K562 (cell line): ENCODE measurements around the gene USP10. TPM values are rescaled to one million over a fixed set of nuclear protein-coding genes. Genes with fewer than 3 reads are reported as not detected.

Experiments used
- ATAC-seq: fragments of 200-7000 bp; cut with Tn5 transposase; 3 replicates; pipeline ENCODE4 v1.9.1; 2020; ENCODE audit warnings: moderate library complexity
- BruUV-seq: library from RNA; stranded (reverse); fragments of 400-500 nt; replicated peaks from 2 replicates; lab custom pipeline; 2021; lab: Mats Ljungman, UMichigan
- CTCF ChIA-PET: fragments of 300-600 bp; formaldehyde crosslinking; extraction: SDS; loops from one replicate; lab custom pipeline; 2021; ENCODE audit warnings: low intra/inter-chr PET ratio; lab: Yijun Ruan, JAX
- POLR2A ChIA-PET: fragments of 300-600, 350-650 bp; sonication (Branson Sonifier 250); formaldehyde crosslinking; extraction: SDS; loops from one replicate; lab custom pipeline; 2021; ENCODE audit warnings: antibody characterized with exemption, inconsistent platforms; lab: Yijun Ruan, JAX
- DNase-seq, 4 experiments: peaks; one replicate each; pipeline versions ENCODE4 v3.0.0 to v3.0.0-alpha.2; 2011 to 2018; ENCODE audit warnings: low spot score in 3 of 4, mixed read lengths in 3 of 4; ENCODE audit errors: extremely low read depth in 1 of 4
- FAIRE-seq: peaks from 2 replicates; lab custom pipeline; 2011; peaks lifted over from hg19 to GRCh38; lab: Jason Lieb, UNC
- H2AFZ ChIP-seq: 2 replicates; pipeline ENCODE4 v1.6.0; 2011; ENCODE audit warnings: low read depth, low read length, control low read depth, inconsistent platforms
- H3K27ac ChIP-seq: fragments of 200-600 bp; 3 replicates; pipeline ENCODE4 v1.8.0; 2011; ENCODE audit warnings: low read depth, mild to moderate bottlenecking, control low read depth, inconsistent platforms, low read length, moderate library complexity, mixed read lengths; ENCODE audit errors: extremely low read depth
- H3K27me3 ChIP-seq, 2 experiments: fragments of 300-600 bp in 1 of 2; 2 replicates in 1 of 2; 3 replicates in 1 of 2; pipeline versions ENCODE4 v1.6.0 to v1.8.0; 2011; ENCODE audit warnings: inconsistent platforms in 2 of 2, low read length in 2 of 2, mild to moderate bottlenecking in 1 of 2, mixed read lengths in 1 of 2, moderate library complexity in 1 of 2; ENCODE audit not compliant: control insufficient read depth in 2 of 2, insufficient read depth in 2 of 2
- H3K36me3 ChIP-seq: fragments of 300-600 bp; 3 replicates; pipeline ENCODE4 v1.8.0; 2011; ENCODE audit warnings: mild to moderate bottlenecking, low read length, inconsistent platforms; ENCODE audit not compliant: control insufficient read depth, insufficient read depth
- H3K4me1 ChIP-seq, 2 experiments: fragments of 200-600 bp in 1 of 2; replicated peaks in 1 of 2; 2 replicates in 1 of 2; 3 replicates in 1 of 2; pipeline versions ENCODE4 v1.5.1 to v1.8.0; 2011; ENCODE audit warnings: inconsistent platforms in 2 of 2, low read length in 2 of 2, mild to moderate bottlenecking in 1 of 2, mixed read lengths in 1 of 2, moderate library complexity in 1 of 2; ENCODE audit not compliant: control insufficient read depth in 2 of 2, insufficient read depth in 2 of 2
- H3K4me2 ChIP-seq: 2 replicates; pipeline ENCODE4 v1.6.1; 2011; ENCODE audit warnings: low read length, control low read depth, inconsistent platforms, mixed read lengths; ENCODE audit not compliant: insufficient read depth
- H3K4me3 ChIP-seq: fragments of 200-600 bp; sonication (generic), shearing (Covaris generic); 2 replicates; pipeline ENCODE4 v1.5.1; 2016; ENCODE audit warnings: control low read depth, inconsistent platforms
- H3K79me2 ChIP-seq: fragments of 200-600 bp; 3 replicates; pipeline ENCODE4 v1.8.0; 2011; ENCODE audit warnings: low read length, inconsistent platforms; ENCODE audit not compliant: control insufficient read depth, insufficient read depth
- H3K9ac ChIP-seq, 2 experiments: 2 replicates each; pipeline versions ENCODE4 v1.6.0 to v1.6.1; 2011; ENCODE audit warnings: low read depth in 2 of 2, low read length in 2 of 2, control low read depth in 1 of 2, inconsistent platforms in 1 of 2, mild to moderate bottlenecking in 1 of 2, mixed read lengths in 1 of 2; ENCODE audit not compliant: insufficient read depth in 1 of 2
- H3K9me1 ChIP-seq: one replicate; pipeline ENCODE4 v1.6.0; 2011; ENCODE audit warnings: inconsistent platforms, mild to moderate bottlenecking, low read length, moderate library complexity; ENCODE audit not compliant: control insufficient read depth, insufficient read depth
- H3K9me3 ChIP-seq: replicated peaks from 2 replicates; pipeline ENCODE4 v1.5.1; 2011; ENCODE audit warnings: low read depth, low read length, inconsistent platforms; ENCODE audit not compliant: control insufficient read depth, insufficient read depth
- H4K20me1 ChIP-seq: replicated peaks from 2 replicates; pipeline ENCODE4 v1.6.1; 2011; ENCODE audit warnings: low read length, inconsistent platforms, mixed read lengths; ENCODE audit not compliant: control insufficient read depth, insufficient read depth
- CBX8 ChIP-seq: fragments of 200-600 bp; sonication (generic); IDR thresholded peaks from 2 replicates; pipeline ENCODE4 v1.6.1; 2012; ENCODE audit warnings: borderline replicate concordance, mixed run types, low read depth, mild to moderate bottlenecking, moderate library complexity, mixed read lengths, low read length, control low read depth, inconsistent platforms; ENCODE audit not compliant: poor library complexity, severe bottlenecking; ENCODE audit errors: extremely low read depth
- CEBPZ ChIP-seq: fragments of 150-350 bp; IDR thresholded peaks from 2 replicates; pipeline ENCODE4 v1.6.1; 2014; ENCODE audit warnings: low read depth, mild to moderate bottlenecking, low read length, borderline replicate concordance
- COPS2 ChIP-seq: fragments of 450-650 bp; conservative IDR thresholded peaks from 2 replicates; pipeline ENCODE4 v1.6.1; 2016; ENCODE audit warnings: mild to moderate bottlenecking, moderate library complexity
- CREB3 ChIP-seq: fragments of 450-650 bp; conservative IDR thresholded peaks from 2 replicates; pipeline ENCODE4 v1.6.1; 2016; ENCODE audit warnings: missing genetic modification characterization, low read depth, mild to moderate bottlenecking, missing compliant biosample characterization, moderate library complexity
- DMBX1 ChIP-seq: fragments of 250-450 bp; sonication (Bioruptor Pico); IDR thresholded peaks from 2 replicates; pipeline ENCODE4 v1.8.0; 2022; ENCODE audit warnings: inconsistent platforms, mild to moderate bottlenecking, moderate library complexity, borderline replicate concordance
- FOXM1 ChIP-seq, 2 experiments: fragments of 450-650 bp in 1 of 2; sonication (generic) in 1 of 2; formaldehyde crosslinking in 1 of 2; IDR thresholded peaks; 2 replicates each; pipeline versions ENCODE4 v1.6.1 to v1.9.0; 2017 to 2022; ENCODE audit warnings: low read depth in 2 of 2, mild to moderate bottlenecking in 2 of 2, missing genetic modification reagents in 1 of 2, moderate library complexity in 1 of 2
- GTF2B ChIP-seq: IDR thresholded peaks from 2 replicates; pipeline ENCODE4 v1.6.1; 2011; ENCODE audit not compliant: insufficient read length; ENCODE audit errors: extremely low read depth
- JUND ChIP-seq, 2 experiments: IDR thresholded peaks; 2 replicates in 1 of 2; 3 replicates in 1 of 2; pipeline ENCODE4 v1.6.1; 2011; ENCODE audit warnings: borderline replicate concordance in 2 of 2, low read depth in 2 of 2, low read length in 2 of 2, improper control_type of control experiment in 1 of 2, missing biosample characterization in 1 of 2, missing genetic modification characterization in 1 of 2, missing genetic modification reagents in 1 of 2
- NCOA1 ChIP-seq: fragments of 450-650 bp; IDR thresholded peaks from 2 replicates; pipeline ENCODE4 v1.6.1; 2016; ENCODE audit warnings: low read depth
- TBP ChIP-seq: optimal IDR thresholded peaks from 2 replicates; pipeline ENCODE3; 2011; ENCODE audit warnings: low read depth, low read length, improper control_type of control experiment
- TFAM ChIP-seq: fragments of 250-450 bp; sonication (Bioruptor Pico); conservative IDR thresholded peaks from 2 replicates; pipeline ENCODE4 v1.5.0; 2021; ENCODE audit warnings: mild to moderate bottlenecking, moderate library complexity
- ZNF740 ChIP-seq, 3 experiments: fragments of 200-800 bp in 1 of 3; sonication (Bioruptor generic) in 1 of 3; sonication (generic) in 1 of 3; formaldehyde crosslinking in 1 of 3; IDR thresholded peaks; 2 replicates each; pipeline versions ENCODE4 v1.6.1 to v1.8.0; 2016 to 2022; ENCODE audit warnings: mild to moderate bottlenecking in 2 of 3, missing compliant biosample characterization in 2 of 3, missing genetic modification characterization in 2 of 3, missing genetic modification reagents in 1 of 3
- WGBS: fragments of 100-300 bp; shearing (Covaris generic); methylation state at CpG from one replicate; pipeline ENCODE4 v1.1.6; 2016; ENCODE audit warnings: low coverage, mixed read lengths; ENCODE audit not compliant: insufficient coverage; ENCODE audit errors: missing lambda C conversion rate; 5-methylcytosine and 5-hydroxymethylcytosine counted together
- in situ Hi-C: fragments of 300-500 bp; cut with MboI; formaldehyde crosslinking; loops from 4 replicates; pipeline ENCODE4 v1.15.0; 2018; ENCODE audit warnings: inconsistent platforms, mixed read lengths
- intact Hi-C: fragments of 100-400 bp; cut with micrococcal nuclease; formaldehyde crosslinking; loops from 2 replicates; pipeline ENCODE4 v1.14.2; 2022
- polyA plus RNA-seq, 8 experiments: library from polyadenylated mRNA; depleted of rRNA in 4 of 8; stranded (reverse) in 5 of 8; unstranded in 3 of 8; fragments of >200 nt; fragmentation: Nextera tagmentation in 2 of 8; fragmentation: Illumina TruSeq in 1 of 8; extraction: Ambion mirVana in 2 of 8; extraction: Trizol in 1 of 8; gene quantifications; 2 replicates each; pipeline versions ENCODE4 v1.2.1 to v1.2.3, GENCODE V29; 2011 to 2014; ENCODE audit warnings: inconsistent platforms in 1 of 8, missing spikeins in 1 of 8
- total RNA-seq, 7 experiments: library from RNA; depleted of rRNA in 6 of 7; stranded (reverse); fragments of >200 nt in 6 of 7; fragmentation: Illumina TruSeq in 2 of 7; extraction: Trizol in 2 of 7; gene quantifications; 2 replicates each; pipeline versions ENCODE4 v1.2.1 to v1.2.3, GENCODE V29; 2011 to 2021; ENCODE audit warnings: low replicate concordance in 1 of 7

Gene USP10
- total and polyA plus RNA-seq, 9 of the 15 experiments (the other 6 are each of a cell fraction or from before 2014, with no cell fraction given): 61.7 to 197 (median 116) TPM

GRCh38 chr16:84819644-84820304, 120.0 kb downstream of the USP10 start, which contains the start of gene CRISPLD2:
Gene CRISPLD2, plus strand, starts transcription at chr16:84819985. Its CDS starts 18,511 bp downstream, at chr16:84838496.
- no TSS peak for BruUV-seq
- no peaks in the 10 kb centered on the region for H3K36me3 ChIP-seq
- TF ChIP-seq DMBX1 (CRISPR knock-in tag) (no peak), COPS2 (no peak), ZNF740 (CRISPR knock-in tag; IDR thresholded peaks at IDR 0.05) (no peak), ZNF740 (tag; IDR thresholded peaks at IDR 0.05) (no peak), CBX8 (no peak), TFAM (no peak), FOXM1 (IDR thresholded peaks at IDR 0.05; ENCODE audit: low read depth) (no peak), FOXM1 (CRISPR knock-in tag; IDR thresholded peaks at IDR 0.05; ENCODE audit: low read depth) (0 out of 2 replicates have a peak, but pooled peaks have one; percentile 0), NCOA1 (no peak), TBP (peak; percentile 64), GTF2B (no peak), CEBPZ (no peak), CREB3 (tag) (no peak), JUND (IDR thresholded peaks at IDR 0.05; ENCODE audit: borderline replicate concordance, low read depth, low read length) (no peak), JUND (tag; IDR thresholded peaks at IDR 0.05; ENCODE audit: borderline replicate concordance, low read depth, low read length) (no peak)

More at GRCh38 chr16:84819644-84820304, 120.0 kb downstream of the USP10 start, which contains the start of gene CRISPLD2:
- Histone ChIP-seq H3K4me3 (peak within 1 kb of the TSS; percentile 24), H3K9ac (peak within 1 kb of the TSS in 1 of 2 experiments; percentile 77; a peak in 2 of 4 replicates), H4K20me1 (peaks cover 14% of the 10 kb centered on the region; the same call in 1 of the 2 replicates), H3K4me1 (peaks cover 8 to 12% of the 10 kb centered on the region in 2 experiments; a peak in 2 of 5 replicates), H3K9me3 (no peaks in the 10 kb centered on the region), H3K27me3 (peaks cover 53 to 81% of the 10 kb centered on the region in 2 experiments), H3K79me2 (no peaks in the 10 kb centered on the region), H3K4me2 (peak within 1 kb of the TSS; percentile 67), H3K27ac (no peak within 1 kb of the TSS), H2AFZ (peak within 1 kb of the TSS; percentile 42), H3K9me1 (no peaks in the 10 kb centered on the region)
- DNase-seq: peak; percentile 96 to 100 (median 99)
- under 1% methylated on average over 44 of the region's 53 CpGs for WGBS
- in situ Hi-C loops: no loop called here
- peak; percentile 6 for FAIRE-seq
- ChIA-PET CTCF (no interaction called here), POLR2A (interaction anchor here (0.6 to 1.3 kb wide), 6 partner anchors 11 to 257 kb away, joined by 3 to 5 read pairs (median 4); no protein-coding TSS in a partner anchor)
- ATAC-seq: peak; percentile 100
- intact Hi-C loops: no loop called here
